ENCODE data around the gene CDK5. TPM values are rescaled to one million over a fixed set of nuclear protein-coding genes. Genes with fewer than 3 reads are reported as not detected.

Gene CDK5
- total and polyA plus RNA-seq, 2 donors (not counting 1 experiment from before 2014, with no cell fraction given), result 8.2 to 8.4 TPM

- peaks cover 19% of the 10 kb centered on the region for H3K4me1 Mint-ChIP-seq
Observed at GRCh38 chr7:151064454-151064853, 6.8 kb upstream of the CDK5 start.

DNA sequence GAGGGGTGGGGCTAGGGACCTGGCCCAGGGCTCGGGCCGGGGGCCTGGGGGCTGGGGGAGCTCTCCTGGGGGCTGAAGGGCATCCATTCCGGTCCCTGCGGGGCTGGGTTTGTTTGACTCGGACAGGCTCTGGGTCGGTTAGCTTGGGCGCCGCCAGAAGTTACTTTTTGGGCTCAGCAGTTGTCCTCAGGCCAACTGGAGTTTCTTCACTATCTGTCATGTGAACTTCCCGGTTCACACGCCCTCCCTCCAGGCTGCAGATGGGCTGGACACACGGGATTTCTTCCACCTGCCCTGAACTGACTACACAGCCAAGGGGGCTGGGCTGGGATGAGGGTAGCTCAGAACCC is 5.5 kb upstream of the CDK5 start:
- H3K9me3 ChIP-seq (ENCODE audit: control extremely low read depth in 1 of 3, control insufficient read depth in 2 of 3, insufficient read depth in 1 of 3, low read length in 2 of 3), result no peaks in the 10 kb centered on the region
- peaks cover 16 to 28% of the 10 kb centered on the region in 2 donors for H3K4me1 ChIP-seq (ENCODE audit: control insufficient read depth in 2 of 2, insufficient read depth in 2 of 2, low read length in 2 of 2)
- no peaks in the 10 kb centered on the region for H3K27me3 ChIP-seq (replicated peaks in 1 of 4; ENCODE audit: control extremely low read depth in 1 of 4, control insufficient read depth in 3 of 4, insufficient read depth in 4 of 4, low read length in 3 of 4)
- Mint-ChIP-seq H3K4me1 (peaks cover 27% of the 10 kb centered on the region), H3K27me3 (no peaks in the 10 kb centered on the region), H3K4me3 (no peak overlapping the region), H3K27ac (no peak overlapping the region), H3K9me3 (ENCODE audit: insufficient read depth) (no peaks in the 10 kb centered on the region)
- H3K9ac ChIP-seq (ENCODE audit: low read length), result no peak overlapping the region
- H2AFZ ChIP-seq (ENCODE audit: insufficient read depth, low read depth, low read length, poor library complexity, severe bottlenecking), result no peak overlapping the region
- ATAC-seq (ENCODE audit: low read depth) (no peak), DNase-seq (no peak)
- TF ChIP-seq, protein P1, sequence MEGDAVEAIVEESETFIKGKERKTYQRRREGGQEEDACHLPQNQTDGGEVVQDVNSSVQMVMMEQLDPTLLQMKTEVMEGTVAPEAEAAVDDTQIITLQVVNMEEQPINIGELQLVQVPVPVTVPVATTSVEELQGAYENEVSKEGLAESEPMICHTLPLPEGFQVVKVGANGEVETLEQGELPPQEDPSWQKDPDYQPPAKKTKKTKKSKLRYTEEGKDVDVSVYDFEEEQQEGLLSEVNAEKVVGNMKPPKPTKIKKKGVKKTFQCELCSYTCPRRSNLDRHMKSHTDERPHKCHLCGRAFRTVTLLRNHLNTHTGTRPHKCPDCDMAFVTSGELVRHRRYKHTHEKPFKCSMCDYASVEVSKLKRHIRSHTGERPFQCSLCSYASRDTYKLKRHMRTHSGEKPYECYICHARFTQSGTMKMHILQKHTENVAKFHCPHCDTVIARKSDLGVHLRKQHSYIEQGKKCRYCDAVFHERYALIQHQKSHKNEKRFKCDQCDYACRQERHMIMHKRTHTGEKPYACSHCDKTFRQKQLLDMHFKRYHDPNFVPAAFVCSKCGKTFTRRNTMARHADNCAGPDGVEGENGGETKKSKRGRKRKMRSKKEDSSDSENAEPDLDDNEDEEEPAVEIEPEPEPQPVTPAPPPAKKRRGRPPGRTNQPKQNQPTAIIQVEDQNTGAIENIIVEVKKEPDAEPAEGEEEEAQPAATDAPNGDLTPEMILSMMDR (IDR thresholded peaks at IDR 0.05), result no peak
- no peak for TF ChIP-seq EZH2 (IDR thresholded peaks at IDR 0.05; ENCODE audit: borderline replicate concordance, insufficient read depth, low read depth, low read length, poor library complexity, severe bottlenecking)
- H4K20me1 ChIP-seq (ENCODE audit: control insufficient read depth, insufficient read depth, low read length, poor library complexity, severe bottlenecking), result peaks cover 32% of the 10 kb centered on the region
- ChIA-PET POLR2A (no interaction called here), CTCF (no interaction called here)
- intact Hi-C loops (cut with micrococcal nuclease), result no loop called here
- H3K79me2 ChIP-seq (ENCODE audit: control insufficient read depth, insufficient read depth, low read length), result peaks cover 32% of the 10 kb centered on the region
- peaks cover 0 to 27% of the 10 kb centered on the region in 2 experiments for H3K36me3 ChIP-seq (replicated peaks in 1 of 2; ENCODE audit: control extremely low read depth in 1 of 2, control insufficient read depth in 1 of 2, extremely low read depth in 1 of 2, insufficient read depth in 2 of 2, low read length in 1 of 2)
- H3K4me3 ChIP-seq (ENCODE audit: control extremely low read depth in 1 of 5, extremely low read depth in 1 of 5, insufficient read depth in 1 of 5, low read depth in 2 of 5, low read length in 4 of 5), result no peak overlapping the region
- no peak overlapping the region for H3K27ac ChIP-seq (ENCODE audit: low read length in 2 of 2)
- H3K4me2 ChIP-seq (replicated peaks; ENCODE audit: low read depth, low read length, poor library complexity, severe bottlenecking), result no peak overlapping the region
- 98% methylated on average over 7 of the region's 11 CpGs for WGBS (ENCODE audit: insufficient coverage)

More at GRCh38 chr7:151064454-151064853, 6.8 kb upstream of the CDK5 start:
- no peak overlapping the region for H3K9ac ChIP-seq (ENCODE audit: low read length)
- H3K27me3 ChIP-seq (replicated peaks in 1 of 4; ENCODE audit: control extremely low read depth in 1 of 4, control insufficient read depth in 3 of 4, insufficient read depth in 4 of 4, low read length in 3 of 4), result no peaks in the 10 kb centered on the region
- H3K4me3 Mint-ChIP-seq, result no peak overlapping the region
- peaks cover 31% of the 10 kb centered on the region for H3K79me2 ChIP-seq (ENCODE audit: control insufficient read depth, insufficient read depth, low read length)
- H3K36me3 ChIP-seq (replicated peaks in 1 of 2; ENCODE audit: control extremely low read depth in 1 of 2, control insufficient read depth in 1 of 2, extremely low read depth in 1 of 2, insufficient read depth in 2 of 2, low read length in 1 of 2), result peaks cover 0 to 30% of the 10 kb centered on the region in 2 experiments
- no peaks in the 10 kb centered on the region for H3K27me3 Mint-ChIP-seq
- POLR2A ChIA-PET, result no interaction called here
- peaks cover 32% of the 10 kb centered on the region for H4K20me1 ChIP-seq (ENCODE audit: control insufficient read depth, insufficient read depth, low read length, poor library complexity, severe bottlenecking)
- CTCF ChIA-PET, result no interaction called here
- H3K4me2 ChIP-seq (replicated peaks; ENCODE audit: low read depth, low read length, poor library complexity, severe bottlenecking), result no peak overlapping the region
- no peaks in the 10 kb centered on the region for H3K9me3 ChIP-seq (ENCODE audit: control extremely low read depth in 1 of 3, control insufficient read depth in 2 of 3, insufficient read depth in 1 of 3, low read length in 2 of 3)
- peaks cover 11 to 18% of the 10 kb centered on the region in 2 donors for H3K4me1 ChIP-seq (ENCODE audit: control insufficient read depth in 2 of 2, insufficient read depth in 2 of 2, low read length in 2 of 2)
- TF ChIP-seq, protein P1 (IDR thresholded peaks at IDR 0.05), result no peak
- TF ChIP-seq EZH2 (IDR thresholded peaks at IDR 0.05; ENCODE audit: borderline replicate concordance, insufficient read depth, low read depth, low read length, poor library complexity, severe bottlenecking), result no peak
- DNase-seq, result no peak
- no peaks in the 10 kb centered on the region for H3K9me3 Mint-ChIP-seq (ENCODE audit: insufficient read depth)
- intact Hi-C loops (cut with micrococcal nuclease), result no loop called here
- no peak overlapping the region for H3K27ac Mint-ChIP-seq
- ATAC-seq (ENCODE audit: low read depth), result no peak
- H3K4me3 ChIP-seq (ENCODE audit: control extremely low read depth in 1 of 5, extremely low read depth in 1 of 5, insufficient read depth in 1 of 5, low read depth in 2 of 5, low read length in 4 of 5), result no peak overlapping the region
- 98% methylated on average over 14 of the region's 18 CpGs for WGBS (ENCODE audit: insufficient coverage)
- H3K27ac ChIP-seq (ENCODE audit: low read length in 2 of 2), result no peak overlapping the region
- no peak overlapping the region for H2AFZ ChIP-seq (ENCODE audit: insufficient read depth, low read depth, low read length, poor library complexity, severe bottlenecking)
